ENCODE data around the gene ZNF429.

DNA sequence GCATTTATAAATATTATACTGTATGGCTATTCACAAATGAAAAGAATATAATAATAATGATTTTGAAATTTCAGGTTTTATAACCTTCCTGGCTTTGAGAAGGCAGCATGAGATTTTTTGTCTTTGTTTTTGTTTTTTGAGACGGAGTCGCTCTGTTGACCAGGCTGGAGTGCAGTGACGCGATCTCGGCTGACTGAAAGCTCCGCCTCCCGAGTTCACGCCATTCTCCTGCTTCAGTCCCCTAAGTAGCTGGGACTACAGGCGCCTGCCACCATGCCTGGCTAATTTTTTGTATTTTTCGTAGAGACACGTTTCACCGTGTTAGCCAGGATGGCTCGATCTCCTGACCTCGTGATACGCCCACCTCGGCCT is 64.1 kb downstream of the ZNF429 start:
- TF ChIP-seq, protein P1, sequence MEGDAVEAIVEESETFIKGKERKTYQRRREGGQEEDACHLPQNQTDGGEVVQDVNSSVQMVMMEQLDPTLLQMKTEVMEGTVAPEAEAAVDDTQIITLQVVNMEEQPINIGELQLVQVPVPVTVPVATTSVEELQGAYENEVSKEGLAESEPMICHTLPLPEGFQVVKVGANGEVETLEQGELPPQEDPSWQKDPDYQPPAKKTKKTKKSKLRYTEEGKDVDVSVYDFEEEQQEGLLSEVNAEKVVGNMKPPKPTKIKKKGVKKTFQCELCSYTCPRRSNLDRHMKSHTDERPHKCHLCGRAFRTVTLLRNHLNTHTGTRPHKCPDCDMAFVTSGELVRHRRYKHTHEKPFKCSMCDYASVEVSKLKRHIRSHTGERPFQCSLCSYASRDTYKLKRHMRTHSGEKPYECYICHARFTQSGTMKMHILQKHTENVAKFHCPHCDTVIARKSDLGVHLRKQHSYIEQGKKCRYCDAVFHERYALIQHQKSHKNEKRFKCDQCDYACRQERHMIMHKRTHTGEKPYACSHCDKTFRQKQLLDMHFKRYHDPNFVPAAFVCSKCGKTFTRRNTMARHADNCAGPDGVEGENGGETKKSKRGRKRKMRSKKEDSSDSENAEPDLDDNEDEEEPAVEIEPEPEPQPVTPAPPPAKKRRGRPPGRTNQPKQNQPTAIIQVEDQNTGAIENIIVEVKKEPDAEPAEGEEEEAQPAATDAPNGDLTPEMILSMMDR (IDR thresholded peaks at IDR 0.05), result no peak
- TF ChIP-seq EP300 (IDR thresholded peaks at IDR 0.05), result no peak
- no peak for TF ChIP-seq POLR2AphosphoS5 (IDR thresholded peaks at IDR 0.05)

All from sigmoid colon (tissue), 4 donors.